DND-41 (cell line): Measurements from ENCODE around the gene VIM.

Experiments
- EZH2 ChIP-seq: IDR thresholded peaks from 3 replicates; pipeline ENCODE4 v1.6.1; 2012; ENCODE audit warnings: borderline replicate concordance, low read depth, mild to moderate bottlenecking, moderate library complexity, low read length, inconsistent platforms; ENCODE audit not compliant: severe bottlenecking
- TF ChIP-seq, protein P1 (sequence below): IDR thresholded peaks from 2 replicates; pipeline ENCODE4 v1.5.1; 2012; ENCODE audit warnings: borderline replicate concordance, low read length, moderate library complexity, mild to moderate bottlenecking; ENCODE audit not compliant: poor library complexity, severe bottlenecking; ENCODE audit errors: extremely low read depth

DNA sequence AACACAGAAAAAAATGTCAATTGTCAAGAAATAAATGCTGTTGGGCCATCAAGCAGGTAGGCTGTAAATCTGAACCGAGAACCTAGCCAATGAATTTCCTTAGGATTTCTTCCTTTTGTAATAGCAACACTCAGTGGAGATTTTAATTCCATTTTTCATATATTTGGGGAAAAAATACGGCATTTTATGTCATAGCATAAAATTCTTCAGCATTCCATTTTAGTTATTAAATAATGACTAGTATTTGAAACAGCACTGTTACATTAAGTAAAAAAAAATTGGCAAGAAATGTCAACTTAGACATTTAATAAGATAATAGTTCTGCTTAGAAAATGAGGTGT lies 12.3 kb upstream of the VIM start:
- TF ChIP-seq, protein P1, sequence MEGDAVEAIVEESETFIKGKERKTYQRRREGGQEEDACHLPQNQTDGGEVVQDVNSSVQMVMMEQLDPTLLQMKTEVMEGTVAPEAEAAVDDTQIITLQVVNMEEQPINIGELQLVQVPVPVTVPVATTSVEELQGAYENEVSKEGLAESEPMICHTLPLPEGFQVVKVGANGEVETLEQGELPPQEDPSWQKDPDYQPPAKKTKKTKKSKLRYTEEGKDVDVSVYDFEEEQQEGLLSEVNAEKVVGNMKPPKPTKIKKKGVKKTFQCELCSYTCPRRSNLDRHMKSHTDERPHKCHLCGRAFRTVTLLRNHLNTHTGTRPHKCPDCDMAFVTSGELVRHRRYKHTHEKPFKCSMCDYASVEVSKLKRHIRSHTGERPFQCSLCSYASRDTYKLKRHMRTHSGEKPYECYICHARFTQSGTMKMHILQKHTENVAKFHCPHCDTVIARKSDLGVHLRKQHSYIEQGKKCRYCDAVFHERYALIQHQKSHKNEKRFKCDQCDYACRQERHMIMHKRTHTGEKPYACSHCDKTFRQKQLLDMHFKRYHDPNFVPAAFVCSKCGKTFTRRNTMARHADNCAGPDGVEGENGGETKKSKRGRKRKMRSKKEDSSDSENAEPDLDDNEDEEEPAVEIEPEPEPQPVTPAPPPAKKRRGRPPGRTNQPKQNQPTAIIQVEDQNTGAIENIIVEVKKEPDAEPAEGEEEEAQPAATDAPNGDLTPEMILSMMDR: no peak
- TF ChIP-seq EZH2: no peak
